Fibroblast of the aortic adventitia (primary cell): ENCODE results near the gene MYBPH. TPM values are rescaled to one million over a fixed set of nuclear protein-coding genes. Genes with fewer than 3 reads are reported as not detected.

Experiments used
- DNase-seq: peaks from one replicate; pipeline ENCODE4 v3.0.0-alpha.2; 2010; ENCODE audit warnings: low read depth
- H3K4me3 ChIP-seq: 2 replicates; pipeline ENCODE4 v1.5.1; 2011; ENCODE audit warnings: low read depth, mild to moderate bottlenecking, control low read depth, low read length, moderate library complexity
- total RNA-seq: library from RNA; depleted of rRNA; stranded (reverse); fragments of >200 nt; gene quantifications from 2 replicates; pipeline ENCODE4 v1.2.3, GENCODE V29; 2012; ENCODE audit warnings: low replicate concordance
- TF ChIP-seq, protein P1 (sequence below): IDR thresholded peaks from 2 replicates; pipeline ENCODE4 v1.5.1; 2011; ENCODE audit warnings: mild to moderate bottlenecking, low read length, control low read depth, inconsistent platforms; ENCODE audit not compliant: insufficient read depth

The MYBPH gene
- total RNA-seq, 1 donor = not detected

DNA sequence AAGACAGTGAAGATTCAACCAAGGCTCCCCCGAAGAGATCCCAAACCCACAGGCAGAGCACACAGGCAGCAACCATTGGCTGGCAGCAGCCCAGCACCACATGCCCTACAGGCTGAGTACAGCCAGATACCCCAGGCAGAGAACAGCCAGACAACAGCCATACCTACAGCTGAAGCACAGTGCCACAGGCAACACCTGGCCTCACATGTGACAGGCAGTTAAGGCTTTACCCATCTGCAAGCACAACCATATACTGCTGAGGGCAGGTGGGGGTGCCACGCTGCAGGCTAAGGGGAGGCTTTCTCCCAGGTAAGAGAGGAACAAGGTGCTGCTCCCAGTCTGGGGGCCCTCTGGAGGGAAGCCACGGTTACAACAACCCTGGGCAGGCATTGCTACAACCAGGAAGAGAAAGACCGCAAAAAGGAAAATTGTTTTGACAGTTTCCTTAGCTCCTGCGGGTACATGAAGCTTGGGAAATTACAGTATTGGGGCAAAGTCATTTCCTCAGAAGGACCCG lies 41.6 kb upstream of the MYBPH start:
- DNase-seq = no peak
- H3K4me3 ChIP-seq = no peak overlapping the region
- TF ChIP-seq, protein P1, sequence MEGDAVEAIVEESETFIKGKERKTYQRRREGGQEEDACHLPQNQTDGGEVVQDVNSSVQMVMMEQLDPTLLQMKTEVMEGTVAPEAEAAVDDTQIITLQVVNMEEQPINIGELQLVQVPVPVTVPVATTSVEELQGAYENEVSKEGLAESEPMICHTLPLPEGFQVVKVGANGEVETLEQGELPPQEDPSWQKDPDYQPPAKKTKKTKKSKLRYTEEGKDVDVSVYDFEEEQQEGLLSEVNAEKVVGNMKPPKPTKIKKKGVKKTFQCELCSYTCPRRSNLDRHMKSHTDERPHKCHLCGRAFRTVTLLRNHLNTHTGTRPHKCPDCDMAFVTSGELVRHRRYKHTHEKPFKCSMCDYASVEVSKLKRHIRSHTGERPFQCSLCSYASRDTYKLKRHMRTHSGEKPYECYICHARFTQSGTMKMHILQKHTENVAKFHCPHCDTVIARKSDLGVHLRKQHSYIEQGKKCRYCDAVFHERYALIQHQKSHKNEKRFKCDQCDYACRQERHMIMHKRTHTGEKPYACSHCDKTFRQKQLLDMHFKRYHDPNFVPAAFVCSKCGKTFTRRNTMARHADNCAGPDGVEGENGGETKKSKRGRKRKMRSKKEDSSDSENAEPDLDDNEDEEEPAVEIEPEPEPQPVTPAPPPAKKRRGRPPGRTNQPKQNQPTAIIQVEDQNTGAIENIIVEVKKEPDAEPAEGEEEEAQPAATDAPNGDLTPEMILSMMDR = no peak

DNA sequence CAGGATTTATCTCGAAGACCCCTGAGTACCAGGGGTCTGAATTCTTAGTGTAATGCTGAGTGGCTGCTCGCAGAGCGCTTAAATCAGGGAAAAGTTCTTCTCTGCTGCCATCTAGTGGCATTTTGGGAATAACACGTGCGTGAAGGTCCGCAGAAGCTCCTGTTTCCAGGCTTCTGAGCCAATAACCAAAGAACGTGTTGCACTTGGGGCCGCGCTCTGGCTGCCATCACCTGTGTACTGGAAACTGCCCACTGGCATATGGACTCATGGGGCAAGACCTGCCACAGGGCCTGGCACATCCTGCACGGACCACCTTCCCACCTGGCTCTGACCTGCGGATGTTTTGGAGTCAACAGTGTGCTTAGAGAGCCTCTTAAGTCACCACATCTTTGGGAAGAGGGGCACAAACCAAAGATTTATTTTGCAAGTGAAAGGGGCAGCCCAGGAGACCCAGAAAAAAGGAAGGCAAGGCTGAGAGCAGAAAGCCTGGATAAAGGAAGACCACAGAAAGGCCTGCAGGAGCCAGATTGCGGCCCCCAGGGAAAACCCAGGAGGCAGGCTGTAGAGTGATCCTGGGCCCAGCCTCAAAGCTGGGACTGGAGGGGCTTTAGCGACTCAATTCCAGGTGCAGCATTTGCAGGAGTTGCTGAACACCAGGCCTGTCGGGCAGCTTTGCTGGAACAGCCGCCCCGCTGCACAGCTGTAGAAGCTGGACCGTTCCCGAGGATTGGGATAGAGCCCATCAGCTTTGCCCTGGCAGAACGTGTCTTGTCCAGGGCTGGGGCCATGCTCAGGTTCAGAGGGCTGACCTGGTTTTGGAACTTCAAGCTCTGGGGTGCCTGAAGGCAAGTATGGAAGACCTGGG lies 40.9 kb upstream of the MYBPH start:
- H3K4me3 ChIP-seq = no peak overlapping the region
- peak; percentile 84 for DNase-seq
- TF ChIP-seq, protein P1 = peak; percentile 70

DNA sequence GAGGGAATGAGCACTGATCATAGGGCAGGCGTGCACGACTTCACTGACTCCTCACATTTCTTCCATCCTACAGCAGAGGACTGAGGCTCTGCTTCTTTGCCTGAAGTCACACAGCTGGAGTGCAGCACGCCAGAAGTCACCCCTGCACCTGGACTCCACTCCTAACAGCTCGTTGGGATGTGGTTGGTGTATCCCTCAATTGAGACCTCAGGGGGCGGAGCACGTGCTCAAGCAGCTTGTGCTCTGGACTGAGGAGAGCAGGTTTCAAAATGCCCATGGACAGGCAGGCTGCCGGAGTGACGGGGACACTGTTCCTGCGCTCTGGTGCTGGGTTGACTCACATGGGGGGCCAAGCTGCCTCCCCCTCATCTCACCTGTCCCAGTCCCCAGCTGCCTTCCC lies 39.9 kb upstream of the MYBPH start:
- H3K4me3 ChIP-seq = no peak overlapping the region
- TF ChIP-seq, protein P1 = no peak
- DNase-seq = no peak

DNA sequence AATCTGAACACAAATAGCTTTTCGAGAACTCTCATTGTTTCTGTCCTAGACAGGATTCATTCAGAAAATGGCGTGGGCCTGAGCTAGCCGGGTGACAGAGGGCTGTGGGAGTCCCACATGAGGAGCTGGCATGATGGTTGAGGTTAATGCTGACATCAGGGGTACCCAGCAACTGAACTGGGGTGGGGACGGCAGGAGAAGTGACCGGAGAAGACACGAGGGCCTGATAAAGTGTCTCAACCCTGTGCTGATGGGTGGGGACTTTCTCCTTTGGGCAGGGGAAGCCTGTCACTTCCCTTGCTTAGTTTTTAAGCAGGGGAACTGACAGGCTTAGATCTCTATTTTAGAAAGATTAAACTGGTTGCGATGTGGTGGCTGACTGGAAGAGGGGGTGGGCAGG lies 39.2 kb upstream of the MYBPH start:
- DNase-seq = no peak
- TF ChIP-seq, protein P1 = no peak
- H3K4me3 ChIP-seq = no peak overlapping the region

DNA sequence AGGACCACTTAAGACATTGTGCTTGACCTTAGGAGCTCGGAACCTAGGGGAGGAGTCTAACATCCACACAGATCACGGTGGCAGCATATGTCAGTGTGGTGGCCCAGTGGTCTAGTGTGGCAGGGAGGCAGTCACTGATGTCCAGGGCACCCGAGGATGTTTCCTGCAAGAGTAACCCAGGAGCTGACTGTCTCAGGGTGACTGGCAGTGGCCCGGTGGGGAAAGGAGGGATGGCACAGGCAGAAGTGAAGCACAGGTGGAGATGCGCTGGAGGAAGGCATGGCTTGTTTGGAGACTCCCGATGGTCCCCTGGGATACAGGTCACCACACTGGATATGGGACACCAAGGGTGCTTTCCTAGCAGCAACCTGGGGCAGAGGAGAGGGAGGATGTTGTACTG lies 37.5 kb upstream of the MYBPH start:
- H3K4me3 ChIP-seq = no peak overlapping the region
- TF ChIP-seq, protein P1 = no peak
- no peak for DNase-seq

DNA sequence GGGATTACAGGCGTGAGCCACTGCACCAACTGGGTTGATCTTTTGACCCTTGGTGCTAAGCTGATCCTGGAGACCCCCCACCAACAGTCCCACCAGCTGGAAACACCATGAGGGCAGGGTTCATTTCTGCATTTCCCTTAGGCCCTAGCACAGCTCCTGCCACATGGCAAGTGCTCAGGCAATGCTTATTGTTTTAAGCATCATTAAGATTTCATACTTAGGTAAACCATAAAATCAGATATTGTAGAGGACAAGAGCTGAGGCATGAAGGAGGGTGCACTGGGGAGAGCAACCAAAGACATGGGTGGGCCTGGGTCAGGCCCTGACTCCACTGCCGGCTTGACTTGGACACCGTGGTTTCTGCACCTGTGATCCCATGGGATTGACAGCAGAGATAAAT lies 36.2 kb upstream of the MYBPH start:
- no peak for DNase-seq
- TF ChIP-seq, protein P1 = no peak
- H3K4me3 ChIP-seq = no peak overlapping the region

DNA sequence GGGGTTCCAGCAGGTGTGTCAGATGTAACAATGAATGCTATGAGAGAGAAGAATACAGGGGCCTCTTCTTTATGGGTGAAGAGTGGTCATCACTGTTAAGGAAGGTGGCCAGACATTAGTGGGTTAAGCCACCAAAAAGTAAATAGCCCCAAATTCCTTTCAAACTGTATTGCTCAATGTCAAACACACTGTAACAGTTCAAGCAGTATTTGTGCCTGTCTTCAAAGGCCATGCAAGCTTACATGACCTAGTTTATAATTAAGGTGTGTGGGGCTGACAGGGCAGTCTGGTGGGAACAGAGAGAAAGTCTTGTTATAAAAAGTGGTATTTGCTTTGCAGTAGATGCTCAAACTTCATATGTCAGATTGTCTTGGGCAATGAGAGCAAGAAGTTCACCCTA lies 35.4 kb upstream of the MYBPH start:
- no peak for DNase-seq
- no peak overlapping the region for H3K4me3 ChIP-seq
- TF ChIP-seq, protein P1 = no peak
